SU-DHL-6 (cell line): Measurements from ENCODE around the gene C19orf73.

Experiments used
- EZH2phosphoT487 ChIP-seq: fragments of 200-600 bp; sonication (generic), shearing (Covaris generic); conservative IDR thresholded peaks from 2 replicates; pipeline ENCODE4 v1.6.1; 2018; ENCODE audit warnings: mild to moderate bottlenecking, antibody characterized with exemption, low read length, moderate library complexity, mixed read lengths
- TF ChIP-seq, protein P1 (sequence below): fragments of 200-600 bp; sonication (generic); IDR thresholded peaks from one replicate; pipeline ENCODE4 v1.5.1; 2017; ENCODE audit warnings: antibody characterized with exemption, mild to moderate bottlenecking, low read length, moderate library complexity; ENCODE audit not compliant: insufficient read depth, poor library complexity, severe bottlenecking

DNA sequence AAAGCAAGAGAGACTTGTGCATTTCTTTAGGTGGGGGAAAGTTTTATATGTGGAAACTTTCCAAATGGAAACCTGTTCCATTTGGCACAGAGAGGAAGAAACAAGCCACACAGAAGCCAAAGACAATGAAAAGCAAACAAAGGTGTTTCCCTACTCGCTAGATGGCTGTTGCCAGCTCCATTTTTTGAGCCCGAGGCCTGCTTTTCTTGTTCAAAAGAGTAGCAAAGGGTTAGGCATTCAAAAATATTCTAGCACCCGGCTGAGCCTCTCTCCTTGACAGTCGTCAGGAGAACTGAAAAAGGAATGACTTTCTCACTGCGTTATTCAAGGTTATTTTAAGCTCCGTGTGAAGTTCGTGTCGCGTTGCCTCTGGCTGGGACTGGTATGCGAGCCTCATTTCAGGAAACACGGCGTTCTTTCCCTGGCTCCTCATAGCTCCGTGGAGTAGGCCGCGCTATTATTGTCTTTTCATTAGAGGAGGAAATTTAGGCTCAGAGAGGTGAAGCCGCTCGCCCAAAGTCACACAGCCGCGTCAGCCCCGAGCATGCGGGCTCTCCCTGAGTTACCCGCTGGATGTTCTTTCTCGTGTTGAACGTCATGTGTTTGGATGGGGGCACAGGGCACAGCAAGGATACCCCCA is 46.3 kb upstream of the C19orf73 start:
- TF ChIP-seq, protein P1, sequence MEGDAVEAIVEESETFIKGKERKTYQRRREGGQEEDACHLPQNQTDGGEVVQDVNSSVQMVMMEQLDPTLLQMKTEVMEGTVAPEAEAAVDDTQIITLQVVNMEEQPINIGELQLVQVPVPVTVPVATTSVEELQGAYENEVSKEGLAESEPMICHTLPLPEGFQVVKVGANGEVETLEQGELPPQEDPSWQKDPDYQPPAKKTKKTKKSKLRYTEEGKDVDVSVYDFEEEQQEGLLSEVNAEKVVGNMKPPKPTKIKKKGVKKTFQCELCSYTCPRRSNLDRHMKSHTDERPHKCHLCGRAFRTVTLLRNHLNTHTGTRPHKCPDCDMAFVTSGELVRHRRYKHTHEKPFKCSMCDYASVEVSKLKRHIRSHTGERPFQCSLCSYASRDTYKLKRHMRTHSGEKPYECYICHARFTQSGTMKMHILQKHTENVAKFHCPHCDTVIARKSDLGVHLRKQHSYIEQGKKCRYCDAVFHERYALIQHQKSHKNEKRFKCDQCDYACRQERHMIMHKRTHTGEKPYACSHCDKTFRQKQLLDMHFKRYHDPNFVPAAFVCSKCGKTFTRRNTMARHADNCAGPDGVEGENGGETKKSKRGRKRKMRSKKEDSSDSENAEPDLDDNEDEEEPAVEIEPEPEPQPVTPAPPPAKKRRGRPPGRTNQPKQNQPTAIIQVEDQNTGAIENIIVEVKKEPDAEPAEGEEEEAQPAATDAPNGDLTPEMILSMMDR = no peak
- TF ChIP-seq EZH2phosphoT487 = no peak
